Measurements from ENCODE around the gene MIPEP.

MIPEP gene

GRCh38 chr13:23685416-23685815 lies 203.8 kb downstream of the MIPEP start:
- Histone ChIP-seq H3K27ac (ENCODE audit: low read depth, low read length, poor library complexity, severe bottlenecking) (no peak overlapping the region), H3K9me2 (ENCODE audit: low read depth, low read length) (no peaks in the 10 kb centered on the region), H3K4me1 (ENCODE audit: insufficient read depth, low read length, severe bottlenecking) (no peaks in the 10 kb centered on the region), H3F3A (ENCODE audit: insufficient read depth, low read length) (no peaks in the 10 kb centered on the region), H3K4me3 (ENCODE audit: low read depth, low read length, poor library complexity, severe bottlenecking) (no peak overlapping the region), H3K4me2 (ENCODE audit: low read length) (no peak overlapping the region), H4K20me1 (ENCODE audit: insufficient read depth, low read length) (no peaks in the 10 kb centered on the region), H3K79me2 (ENCODE audit: insufficient read depth, low read length) (no peaks in the 10 kb centered on the region), H2AFZ (ENCODE audit: low read length) (no peak overlapping the region), H3K9me3 (ENCODE audit: low read length) (peaks cover 6% of the 10 kb centered on the region; the same call in 1 of the 2 replicates), H3K27me3 (ENCODE audit: insufficient read depth, low read length) (no peaks in the 10 kb centered on the region), H3K9ac (ENCODE audit: low read length) (no peak overlapping the region), H3K36me3 (ENCODE audit: insufficient read depth, low read length) (no peaks in the 10 kb centered on the region)
- TF ChIP-seq CTCF (IDR thresholded peaks at IDR 0.05; ENCODE audit: low read length): no peak
- TF ChIP-seq EZH2 (IDR thresholded peaks at IDR 0.05; ENCODE audit: borderline replicate concordance, low read length): no peak

- H3K27ac ChIP-seq (ENCODE audit: low read depth, low read length, poor library complexity, severe bottlenecking): no peak overlapping the region
These were observed 204.6 kb downstream of the MIPEP start for GRCh38 chr13:23684647-23685046.

GRCh38 chr13:23683084-23683483 lies 206.1 kb downstream of the MIPEP start:
- H3K27me3 ChIP-seq (ENCODE audit: insufficient read depth, low read length): no peaks in the 10 kb centered on the region
- no peaks in the 10 kb centered on the region for H3K79me2 ChIP-seq (ENCODE audit: insufficient read depth, low read length)
- no peak overlapping the region for H3K27ac ChIP-seq (ENCODE audit: low read depth, low read length, poor library complexity, severe bottlenecking)
- H3K9me3 ChIP-seq (ENCODE audit: low read length): peaks cover 6% of the 10 kb centered on the region; the same call in 1 of the 2 replicates
- TF ChIP-seq CTCF (IDR thresholded peaks at IDR 0.05; ENCODE audit: low read length) (no peak), EZH2 (IDR thresholded peaks at IDR 0.05; ENCODE audit: borderline replicate concordance, low read length) (no peak)
- no peak overlapping the region for H3K4me3 ChIP-seq (ENCODE audit: low read depth, low read length, poor library complexity, severe bottlenecking)
- no peaks in the 10 kb centered on the region for H3K4me1 ChIP-seq (ENCODE audit: insufficient read depth, low read length, severe bottlenecking)
- no peaks in the 10 kb centered on the region for H3F3A ChIP-seq (ENCODE audit: insufficient read depth, low read length)
- H3K36me3 ChIP-seq (ENCODE audit: insufficient read depth, low read length): no peaks in the 10 kb centered on the region
- H3K9me2 ChIP-seq (ENCODE audit: low read depth, low read length): no peaks in the 10 kb centered on the region
- no peak overlapping the region for H3K9ac ChIP-seq (ENCODE audit: low read length)
- no peak overlapping the region for H2AFZ ChIP-seq (ENCODE audit: low read length)
- H4K20me1 ChIP-seq (ENCODE audit: insufficient read depth, low read length): no peaks in the 10 kb centered on the region
- H3K4me2 ChIP-seq (ENCODE audit: low read length): no peak overlapping the region

More at GRCh38 chr13:23684647-23685046, 204.6 kb downstream of the MIPEP start:
- H4K20me1 ChIP-seq (ENCODE audit: insufficient read depth, low read length): no peaks in the 10 kb centered on the region
- no peaks in the 10 kb centered on the region for H3K27me3 ChIP-seq (ENCODE audit: insufficient read depth, low read length)
- H2AFZ ChIP-seq (ENCODE audit: low read length): no peak overlapping the region
- H3K4me1 ChIP-seq (ENCODE audit: insufficient read depth, low read length, severe bottlenecking): no peaks in the 10 kb centered on the region
- no peaks in the 10 kb centered on the region for H3K79me2 ChIP-seq (ENCODE audit: insufficient read depth, low read length)
- H3K4me3 ChIP-seq (ENCODE audit: low read depth, low read length, poor library complexity, severe bottlenecking): no peak overlapping the region
- H3K9me2 ChIP-seq (ENCODE audit: low read depth, low read length): no peaks in the 10 kb centered on the region
- TF ChIP-seq CTCF (IDR thresholded peaks at IDR 0.05; ENCODE audit: low read length) (no peak), EZH2 (IDR thresholded peaks at IDR 0.05; ENCODE audit: borderline replicate concordance, low read length) (no peak)
- H3K4me2 ChIP-seq (ENCODE audit: low read length): no peak overlapping the region
- H3K36me3 ChIP-seq (ENCODE audit: insufficient read depth, low read length): no peaks in the 10 kb centered on the region
- no peak overlapping the region for H3K9ac ChIP-seq (ENCODE audit: low read length)
- H3K9me3 ChIP-seq (ENCODE audit: low read length): peaks cover 6% of the 10 kb centered on the region; the same call in 1 of the 2 replicates
- H3F3A ChIP-seq (ENCODE audit: insufficient read depth, low read length): no peaks in the 10 kb centered on the region

Measured in OCI-LY1 (cell line).